ENCODE results near the gene P3R3URF. TPM values are rescaled to one million over a fixed set of nuclear protein-coding genes. Genes with fewer than 3 reads are reported as not detected.
A peak's percentile ranks its signal among the peaks of the same experiment; 100 is the strongest.

The P3R3URF gene
- total RNA-seq, 1 donor from 2014 or later: not detected

DNA sequence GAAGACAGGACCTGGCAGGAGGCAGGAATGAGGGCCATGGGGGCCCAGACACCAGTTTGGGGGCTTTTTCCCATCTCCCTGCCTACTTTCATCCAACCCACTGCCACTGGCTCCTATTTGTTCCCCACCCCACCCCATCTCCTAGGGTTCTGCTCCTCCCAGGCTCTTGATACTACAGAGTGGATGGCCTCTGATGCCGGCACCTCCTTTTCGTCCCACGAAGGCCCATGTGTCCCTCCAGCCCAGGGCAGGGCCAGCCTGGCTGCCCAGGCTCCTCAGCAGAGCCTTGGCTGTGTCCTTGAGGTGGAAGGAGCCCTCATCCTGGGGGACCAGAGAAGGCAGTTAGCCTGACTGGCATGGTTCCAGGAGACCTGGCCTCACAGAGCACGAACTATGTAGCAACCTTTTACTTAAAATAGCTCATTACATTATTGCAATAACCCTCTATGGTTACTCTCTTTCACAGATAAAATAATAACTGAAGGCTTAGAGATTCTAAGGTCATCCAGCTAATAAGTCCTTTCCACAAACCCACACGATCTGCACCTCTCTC lies 18.4 kb upstream of the P3R3URF start:
- DNase-seq (ENCODE audit: low spot score in 2 of 2) (no peak), FAIRE-seq (no peak)

GRCh38 chr1:46193984-46194570 lies 17.8 kb upstream of the P3R3URF start:
- no peak for DNase-seq (ENCODE audit: low spot score in 2 of 2)
- no peak for FAIRE-seq

DNA sequence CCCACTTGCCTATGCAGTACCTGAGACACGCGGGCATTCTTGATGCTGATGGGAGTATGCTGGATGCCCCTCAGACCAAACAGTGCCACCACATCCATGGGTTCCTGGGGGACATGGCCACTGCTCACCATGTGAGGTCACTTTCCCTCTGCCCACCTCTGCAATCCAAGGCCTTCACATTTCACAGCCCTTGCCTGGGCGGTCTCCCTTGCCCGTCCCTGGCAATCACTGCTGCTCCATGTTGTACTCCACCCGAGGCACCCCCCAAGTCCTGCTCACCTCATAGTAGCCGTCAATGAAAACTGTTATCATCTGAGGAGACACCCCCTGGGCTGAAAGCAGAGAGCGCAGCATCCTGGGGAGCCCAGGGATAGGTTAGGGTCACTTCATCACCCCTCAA lies 17.0 kb upstream of the P3R3URF start:
- DNase-seq (ENCODE audit: low spot score in 2 of 2): no peak
- FAIRE-seq: no peak

DNA sequence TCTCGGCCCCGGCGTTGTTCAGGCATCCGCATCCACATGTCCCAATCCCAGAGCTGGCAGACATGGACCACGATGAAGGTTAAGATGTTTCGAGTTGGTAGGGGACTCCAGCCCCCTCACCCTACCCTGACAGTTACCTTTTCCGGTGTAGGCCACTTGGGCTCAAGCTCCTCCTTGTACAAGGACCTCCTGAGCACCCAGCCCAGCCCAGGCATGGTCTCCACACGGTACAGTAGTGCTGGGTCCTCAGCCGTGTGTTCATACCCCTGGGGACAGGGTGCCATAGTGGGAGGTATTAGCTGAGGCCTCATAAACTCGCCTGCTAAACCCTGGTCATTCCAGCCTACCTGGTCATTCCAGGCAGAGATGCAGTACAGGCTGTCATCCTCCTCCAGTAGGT lies 15.9 kb upstream of the P3R3URF start:
- no peak for FAIRE-seq

GRCh38 chr1:46191033-46191701 lies 14.9 kb upstream of the P3R3URF start:
- no peak for DNase-seq (ENCODE audit: low spot score in 2 of 2)

More for the DNA sequence above, 15.9 kb upstream of the P3R3URF start:
- DNase-seq (ENCODE audit: low spot score in 2 of 2): no peak

DNA sequence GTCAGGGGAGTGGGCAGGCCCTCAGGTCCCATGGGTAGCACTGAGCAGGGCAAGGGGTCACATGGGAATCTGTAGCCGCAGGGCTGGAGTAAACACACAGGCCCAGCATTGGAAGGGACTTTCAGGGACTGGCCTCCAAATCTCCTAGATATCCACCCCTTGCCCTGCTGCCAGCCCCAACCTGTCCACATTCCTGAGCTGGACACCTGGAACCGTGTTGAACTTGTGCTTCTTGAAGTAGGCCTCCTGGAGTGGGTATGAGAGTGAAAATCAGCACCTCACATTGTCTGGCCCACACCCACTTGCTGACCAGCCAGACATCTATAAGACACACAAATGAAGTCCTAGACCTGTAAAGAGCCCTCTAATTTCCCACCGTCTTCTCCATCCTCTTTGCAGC lies 14.3 kb upstream of the P3R3URF start:
- FAIRE-seq: no peak
- no peak for DNase-seq (ENCODE audit: low spot score in 2 of 2)

More at GRCh38 chr1:46191033-46191701, 14.9 kb upstream of the P3R3URF start:
- no peak for FAIRE-seq

- no peak for DNase-seq (ENCODE audit: low spot score in 2 of 2)
- FAIRE-seq: no peak
Observed at GRCh38 chr1:46188295-46189030, 12.2 kb upstream of the P3R3URF start.

DNA sequence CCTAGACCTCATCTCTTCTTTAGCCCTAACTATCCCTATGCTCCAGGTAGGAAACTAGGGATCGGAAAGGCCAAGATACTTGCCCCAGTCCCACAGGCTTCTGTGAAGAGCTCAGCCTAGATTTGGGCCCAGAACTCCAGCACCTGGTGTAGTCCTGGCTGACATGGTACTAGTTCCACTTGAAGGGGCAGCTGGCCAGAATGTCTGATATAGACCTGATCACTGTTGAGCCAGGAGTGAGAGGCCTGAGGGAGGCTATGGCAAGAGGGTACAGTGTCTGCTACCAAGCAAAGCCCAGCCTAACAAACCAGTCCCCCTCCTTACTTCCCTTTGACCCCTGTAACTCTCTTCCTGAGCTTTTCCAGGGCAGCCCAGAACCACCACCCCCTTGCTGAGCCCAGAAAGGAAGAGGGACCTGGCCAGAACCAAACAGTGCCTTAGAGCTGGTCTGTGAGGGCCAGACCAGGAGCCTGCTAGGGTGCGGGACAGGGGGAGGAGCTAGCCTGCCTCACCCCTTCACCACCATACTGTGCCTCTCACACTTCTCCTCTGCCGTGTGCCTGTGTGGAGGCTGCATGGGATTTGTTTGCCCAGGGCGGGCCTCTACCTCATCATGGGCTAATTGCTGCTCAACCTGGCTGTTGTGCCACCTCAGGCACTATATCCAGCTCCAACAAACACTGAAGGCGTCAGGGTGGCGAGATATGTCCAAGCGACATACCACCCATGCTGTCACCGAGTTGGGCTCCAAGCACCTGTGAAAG lies 11.0 kb upstream of the P3R3URF start:
- DNase-seq (ENCODE audit: low spot score in 2 of 2) (no peak), FAIRE-seq (no peak)

GRCh38 chr1:46186076-46186475 lies 9.8 kb upstream of the P3R3URF start:
- FAIRE-seq: no peak
- DNase-seq (ENCODE audit: low spot score in 2 of 2): no peak

- FAIRE-seq (no peak), DNase-seq (ENCODE audit: low spot score in 2 of 2) (no peak)
Observed at GRCh38 chr1:46184920-46185658, 8.8 kb upstream of the P3R3URF start.

DNA sequence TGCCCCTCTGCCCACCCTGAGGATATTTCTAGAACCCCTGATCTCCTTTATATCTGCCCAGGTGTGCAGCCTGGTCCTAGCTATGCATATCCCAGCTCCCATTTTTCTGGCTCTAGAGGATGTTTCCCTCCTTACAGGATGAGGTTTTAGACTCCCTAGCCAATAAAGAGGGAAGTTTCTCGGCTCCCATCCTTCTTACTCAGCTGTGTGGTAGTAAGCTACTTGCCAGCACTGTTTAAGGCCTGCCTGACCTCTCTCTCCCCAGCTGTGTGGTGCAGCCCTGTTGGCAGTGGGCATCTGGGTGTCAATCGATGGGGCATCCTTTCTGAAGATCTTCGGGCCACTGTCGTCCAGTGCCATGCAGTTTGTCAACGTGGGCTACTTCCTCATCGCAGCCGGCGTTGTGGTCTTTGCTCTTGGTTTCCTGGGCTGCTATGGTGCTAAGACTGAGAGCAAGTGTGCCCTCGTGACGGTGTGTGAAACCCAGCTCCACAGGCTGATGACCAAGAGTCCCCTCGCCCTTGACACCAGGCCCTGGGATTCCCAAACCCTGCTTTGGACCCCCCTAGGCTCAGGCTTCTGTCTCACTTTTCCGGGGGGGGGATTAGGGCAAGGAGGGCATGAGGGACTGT lies 7.8 kb upstream of the P3R3URF start:
- FAIRE-seq: no peak

DNA sequence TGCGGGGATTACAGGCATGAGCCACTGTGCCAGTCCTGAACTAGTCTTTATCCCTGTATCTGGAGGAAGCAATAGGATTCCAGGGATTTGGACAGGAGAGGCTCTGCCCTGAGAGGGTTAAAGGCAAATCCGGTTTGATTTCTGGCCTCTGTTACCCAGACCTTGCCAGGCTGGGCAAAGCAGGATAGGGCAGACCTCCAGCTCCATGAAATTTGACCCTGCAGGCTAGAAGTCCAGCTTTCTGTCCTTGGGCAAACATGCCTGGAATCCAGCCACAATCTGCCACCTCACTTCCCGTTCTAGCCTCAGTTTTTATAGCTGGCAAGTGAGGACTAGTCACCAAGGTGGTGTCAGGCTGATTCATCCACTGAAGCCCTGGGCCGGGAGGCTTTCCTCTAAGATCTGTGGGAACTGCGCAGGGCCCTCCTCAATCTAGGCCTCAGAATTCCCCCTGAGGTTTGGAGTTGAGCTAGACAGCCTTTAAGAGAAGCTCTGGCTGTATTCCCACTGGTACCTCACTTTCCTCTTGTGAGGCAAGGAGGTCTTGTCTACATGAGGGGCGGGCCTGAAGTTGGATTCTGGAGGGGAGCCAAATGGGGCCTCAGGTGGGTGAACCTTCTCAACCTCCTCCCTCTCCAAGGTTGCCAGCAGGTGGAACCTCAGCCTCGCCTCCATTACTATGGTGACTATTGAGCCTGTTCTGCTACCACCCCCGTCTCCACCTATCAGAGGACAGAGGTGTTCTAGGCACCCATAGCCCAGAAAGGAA lies 7.0 kb upstream of the P3R3URF start:
- no peak for FAIRE-seq
- no peak for DNase-seq (ENCODE audit: low spot score in 2 of 2)

More for the DNA sequence above, 7.8 kb upstream of the P3R3URF start:
- no peak for DNase-seq (ENCODE audit: low spot score in 2 of 2)

DNA sequence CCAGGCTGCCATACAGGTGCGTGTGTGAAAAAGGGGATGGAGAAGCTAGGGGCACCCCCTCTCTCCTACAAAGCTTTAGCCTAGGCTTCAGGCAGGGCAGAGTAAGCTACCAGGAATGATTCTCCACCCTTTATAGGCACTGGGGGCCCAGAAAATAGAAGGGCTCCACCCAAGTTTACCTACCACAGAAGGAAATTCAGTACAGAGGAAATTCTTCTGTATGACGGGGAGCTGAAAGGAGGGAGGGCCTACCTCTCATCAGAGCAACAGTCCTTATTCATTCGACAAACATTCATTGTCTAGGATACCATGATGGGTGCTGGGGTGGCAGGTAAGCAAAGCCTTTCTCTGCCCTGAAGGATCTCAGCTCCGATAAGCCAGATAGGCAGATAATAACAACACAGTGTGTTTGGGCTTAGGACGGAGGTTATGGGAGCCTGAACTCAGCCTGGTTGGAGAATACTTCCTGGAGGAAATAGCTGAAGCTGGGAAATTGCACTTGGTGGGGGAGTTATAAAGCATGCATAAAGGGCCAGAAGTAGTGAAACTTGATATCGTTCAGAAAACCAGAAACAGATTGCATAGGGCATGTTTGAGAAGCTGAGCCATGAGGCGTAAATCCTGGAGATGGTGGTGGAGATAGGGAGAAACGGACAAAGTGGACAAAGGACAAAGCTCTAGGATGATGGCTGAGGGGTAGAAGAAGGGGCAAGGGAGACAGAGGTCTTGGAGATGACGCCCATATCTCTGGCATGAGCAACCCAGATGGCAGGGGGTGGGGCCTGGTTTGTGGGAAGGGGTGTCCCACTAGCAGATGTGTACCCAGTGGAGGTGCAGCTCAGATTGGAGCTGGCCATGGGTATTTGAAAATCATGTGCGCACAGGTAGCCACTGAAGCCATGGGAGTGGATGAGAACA lies 5.3 kb upstream of the P3R3URF start:
- no peak for DNase-seq (ENCODE audit: low spot score in 2 of 2)
- no peak for FAIRE-seq

- no peak for FAIRE-seq
Observed at GRCh38 chr1:46180082-46180616, 3.9 kb upstream of the P3R3URF start.

GRCh38 chr1:46179138-46180081 lies 3.1 kb upstream of the P3R3URF start:
- FAIRE-seq (no peak), DNase-seq (ENCODE audit: low spot score in 2 of 2) (peak; percentile 78 to 84)

More at GRCh38 chr1:46180082-46180616, 3.9 kb upstream of the P3R3URF start:
- DNase-seq (ENCODE audit: low spot score in 2 of 2): no peak

- FAIRE-seq: no peak
- no peak for DNase-seq (ENCODE audit: low spot score in 2 of 2)
Observed at GRCh38 chr1:46175243-46175642, 1.0 kb downstream of the P3R3URF start.

Measured in frontal cortex (tissue), 4 donors.